Parathyroid adenoma (tissue), 2 donors: ENCODE data around the gene SYTL2.
"Not testable (repeated sequence)": the region's sequence is repeated elsewhere in the genome, so short reads cannot be mapped to it uniquely, and the experiment has no call there.

Source experiments
- H2AFZ ChIP-seq: fragments of 300-600 bp; sonication (generic); one replicate; pipeline ENCODE4 v1.7.0; 2017; ENCODE audit warnings: antibody characterized with exemption, mild to moderate bottlenecking
- H3K27ac ChIP-seq: fragments of 300-600 bp; sonication (generic); one replicate; pipeline ENCODE4 v1.7.0; 2017
- H3K27me3 ChIP-seq: fragments of 300-600 bp; sonication (generic); one replicate; pipeline ENCODE4 v1.7.0; 2017; ENCODE audit warnings: low read length; ENCODE audit not compliant: control insufficient read depth, insufficient read depth
- H3K36me3 ChIP-seq: fragments of 300-600 bp; sonication (generic); one replicate; pipeline ENCODE4 v1.7.0; 2017; ENCODE audit warnings: low read length; ENCODE audit not compliant: control insufficient read depth, insufficient read depth
- H3K4me1 ChIP-seq: fragments of 300-600 bp; sonication (generic); one replicate; pipeline ENCODE4 v1.7.0; 2017; ENCODE audit warnings: control low read depth
- H3K4me2 ChIP-seq: fragments of 300-600 bp; sonication (generic); one replicate; pipeline ENCODE4 v1.7.0; 2017; ENCODE audit warnings: low read length
- H3K4me3 ChIP-seq: fragments of 300-600 bp; sonication (generic); one replicate; pipeline ENCODE4 v1.7.0; 2017; ENCODE audit warnings: low read depth, low read length
- H3K79me2 ChIP-seq: fragments of 300-600 bp; sonication (generic); one replicate; pipeline ENCODE4 v1.7.0; 2017; ENCODE audit warnings: control low read depth
- H3K9ac ChIP-seq: fragments of 300-600 bp; sonication (generic); one replicate; pipeline ENCODE4 v1.7.0; 2017; ENCODE audit warnings: mild to moderate bottlenecking
- H3K9me3 ChIP-seq: fragments of 300-600 bp; sonication (generic); one replicate; pipeline ENCODE4 v1.7.0; 2017; ENCODE audit warnings: low read length; ENCODE audit not compliant: control insufficient read depth
- TF ChIP-seq, protein P1 (sequence below): fragments of 300-600 bp; sonication (generic); IDR thresholded peaks from one replicate; pipeline ENCODE4 v1.7.0; 2017; ENCODE audit warnings: antibody characterized with exemption, mild to moderate bottlenecking
- donor health status: primary hyperparathyroidism.

The SYTL2 gene

GRCh38 chr11:85845124-85845631 lies 34.2 kb upstream of the SYTL2 start:
- H3K9ac ChIP-seq: no peak overlapping the region
- no peaks in the 10 kb centered on the region for H3K27me3 ChIP-seq
- H3K36me3 ChIP-seq: no peaks in the 10 kb centered on the region
- H3K4me3 ChIP-seq: no peak overlapping the region
- H2AFZ ChIP-seq: no peak overlapping the region
- H3K4me2 ChIP-seq: no peak overlapping the region
- no peaks in the 10 kb centered on the region for H3K4me1 ChIP-seq
- TF ChIP-seq, protein P1, sequence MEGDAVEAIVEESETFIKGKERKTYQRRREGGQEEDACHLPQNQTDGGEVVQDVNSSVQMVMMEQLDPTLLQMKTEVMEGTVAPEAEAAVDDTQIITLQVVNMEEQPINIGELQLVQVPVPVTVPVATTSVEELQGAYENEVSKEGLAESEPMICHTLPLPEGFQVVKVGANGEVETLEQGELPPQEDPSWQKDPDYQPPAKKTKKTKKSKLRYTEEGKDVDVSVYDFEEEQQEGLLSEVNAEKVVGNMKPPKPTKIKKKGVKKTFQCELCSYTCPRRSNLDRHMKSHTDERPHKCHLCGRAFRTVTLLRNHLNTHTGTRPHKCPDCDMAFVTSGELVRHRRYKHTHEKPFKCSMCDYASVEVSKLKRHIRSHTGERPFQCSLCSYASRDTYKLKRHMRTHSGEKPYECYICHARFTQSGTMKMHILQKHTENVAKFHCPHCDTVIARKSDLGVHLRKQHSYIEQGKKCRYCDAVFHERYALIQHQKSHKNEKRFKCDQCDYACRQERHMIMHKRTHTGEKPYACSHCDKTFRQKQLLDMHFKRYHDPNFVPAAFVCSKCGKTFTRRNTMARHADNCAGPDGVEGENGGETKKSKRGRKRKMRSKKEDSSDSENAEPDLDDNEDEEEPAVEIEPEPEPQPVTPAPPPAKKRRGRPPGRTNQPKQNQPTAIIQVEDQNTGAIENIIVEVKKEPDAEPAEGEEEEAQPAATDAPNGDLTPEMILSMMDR: no peak
- H3K9me3 ChIP-seq: no peaks in the 10 kb centered on the region
- no peak overlapping the region for H3K27ac ChIP-seq
- H3K79me2 ChIP-seq: no peaks in the 10 kb centered on the region

DNA sequence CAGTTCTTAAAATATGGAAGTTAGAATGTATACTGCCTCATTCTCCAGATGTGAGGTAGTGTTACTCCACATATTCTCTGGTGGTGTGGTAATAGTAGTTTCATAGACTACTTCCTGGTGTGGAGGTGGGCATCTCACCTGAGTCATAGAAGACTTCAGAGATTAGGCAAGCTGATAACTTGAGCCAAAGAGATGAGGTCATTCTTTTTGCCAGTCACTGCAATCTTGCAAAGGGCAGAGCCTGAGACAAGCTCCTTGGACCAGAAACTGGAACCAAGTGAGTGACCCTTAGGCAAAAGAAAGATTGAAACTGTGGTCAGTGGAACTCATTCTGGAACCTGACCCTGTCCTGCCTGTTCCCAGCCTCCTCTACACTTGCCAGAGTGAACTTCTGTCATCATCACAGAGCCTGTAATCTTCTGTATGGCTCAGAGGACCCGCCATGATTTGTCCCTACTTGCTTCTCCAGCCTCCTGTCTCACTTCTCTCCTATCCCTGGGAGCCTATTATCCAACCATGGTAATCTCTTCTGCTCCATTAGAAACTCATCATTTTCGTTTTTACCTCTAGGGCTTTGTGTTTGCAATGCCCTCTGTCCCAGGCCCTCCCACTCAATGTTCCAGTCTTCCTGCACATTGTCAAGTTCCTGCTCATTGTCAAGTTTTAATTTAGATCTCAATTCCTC lies 33.6 kb upstream of the SYTL2 start:
- Histone ChIP-seq H3K4me2 (no peak overlapping the region), H3K27ac (no peak overlapping the region), H3K9ac (no peak overlapping the region), H3K36me3 (no peaks in the 10 kb centered on the region), H3K4me3 (no peak overlapping the region), H3K27me3 (no peaks in the 10 kb centered on the region), H3K4me1 (no peaks in the 10 kb centered on the region), H3K79me2 (no peaks in the 10 kb centered on the region), H3K9me3 (no peaks in the 10 kb centered on the region), H2AFZ (no peak overlapping the region)
- TF ChIP-seq, protein P1: no peak

GRCh38 chr11:85843929-85844328 lies 33.0 kb upstream of the SYTL2 start:
- TF ChIP-seq, protein P1: no peak
- no peaks in the 10 kb centered on the region for H3K4me1 ChIP-seq
- no peaks in the 10 kb centered on the region for H3K27me3 ChIP-seq
- no peak overlapping the region for H2AFZ ChIP-seq
- no peak overlapping the region for H3K4me3 ChIP-seq
- H3K4me2 ChIP-seq: no peak overlapping the region
- H3K79me2 ChIP-seq: no peaks in the 10 kb centered on the region
- no peaks in the 10 kb centered on the region for H3K9me3 ChIP-seq
- no peak overlapping the region for H3K9ac ChIP-seq
- no peak overlapping the region for H3K27ac ChIP-seq
- no peaks in the 10 kb centered on the region for H3K36me3 ChIP-seq

- not testable (repeated sequence) for H2AFZ ChIP-seq, H3K4me1 ChIP-seq, H3K36me3 ChIP-seq, H3K27ac ChIP-seq, H3K4me3 ChIP-seq, H3K9ac ChIP-seq, H3K27me3 ChIP-seq, H3K4me2 ChIP-seq, H3K9me3 ChIP-seq, H3K79me2 ChIP-seq
These were observed 30.0 kb upstream of the SYTL2 start for GRCh38 chr11:85840932-85841331.

DNA sequence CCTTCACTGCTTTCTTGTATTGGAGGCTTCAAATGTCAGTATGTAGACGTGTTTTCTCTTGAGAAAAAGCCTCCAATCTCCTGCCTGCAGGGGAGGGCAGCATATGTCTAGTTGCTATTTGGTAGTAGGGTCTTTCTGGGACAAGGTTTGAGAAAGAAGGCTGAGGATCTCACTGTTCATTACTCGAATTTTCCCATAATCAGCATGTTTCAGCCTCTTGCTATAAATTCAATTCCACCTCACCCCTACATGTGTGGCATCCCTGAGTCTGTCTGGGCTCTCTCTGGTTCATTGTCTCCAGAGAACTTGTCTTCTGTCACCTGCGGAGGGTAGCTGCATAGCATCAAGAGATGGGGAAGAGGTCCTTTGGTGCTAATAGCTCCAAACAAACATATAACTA lies 24.8 kb upstream of the SYTL2 start:
- H3K36me3 ChIP-seq: no peaks in the 10 kb centered on the region
- no peak overlapping the region for H3K4me3 ChIP-seq
- TF ChIP-seq, protein P1: no peak
- no peak overlapping the region for H3K4me2 ChIP-seq
- no peak overlapping the region for H3K27ac ChIP-seq
- H3K9me3 ChIP-seq: no peaks in the 10 kb centered on the region
- H3K4me1 ChIP-seq: no peaks in the 10 kb centered on the region
- H3K79me2 ChIP-seq: no peaks in the 10 kb centered on the region
- H2AFZ ChIP-seq: no peak overlapping the region
- H3K27me3 ChIP-seq: no peaks in the 10 kb centered on the region
- no peak overlapping the region for H3K9ac ChIP-seq
